Bronchial epithelial cell (primary cell): ENCODE data around the gene B4GALT5. TPM values are rescaled to one million over a fixed set of nuclear protein-coding genes. Genes with fewer than 3 reads are reported as not detected.

Experiments used
- DNase-seq: peaks from one replicate; pipeline ENCODE4 v3.0.0-alpha.2; 2010; ENCODE audit warnings: low read depth
- FAIRE-seq: peaks from 2 replicates; lab custom pipeline; 2011; peaks lifted over from hg19 to GRCh38; lab: Jason Lieb, UNC
- H3K27me3 ChIP-seq: 2 replicates; pipeline ENCODE4 v1.5.1; 2011; ENCODE audit warnings: low read length; ENCODE audit not compliant: control insufficient read depth, insufficient read depth
- H3K36me3 ChIP-seq: 2 replicates; pipeline ENCODE4 v1.5.1; 2011; ENCODE audit warnings: low read length; ENCODE audit not compliant: control insufficient read depth, insufficient read depth
- H3K4me3 ChIP-seq: 2 replicates; pipeline ENCODE4 v1.5.1; 2011; ENCODE audit warnings: mild to moderate bottlenecking, low read depth, low read length, control low read depth
- CTCF ChIP-seq: IDR thresholded peaks from 2 replicates; pipeline ENCODE4 v1.5.1; 2011; ENCODE audit warnings: mild to moderate bottlenecking, moderate library complexity, low read length, control low read depth, inconsistent platforms; ENCODE audit not compliant: insufficient read depth, severe bottlenecking
- total RNA-seq: library from RNA; depleted of rRNA; stranded (reverse); fragments of >200 nt; gene quantifications from 2 replicates; pipeline ENCODE4 v1.2.1, GENCODE V29; 2014

Gene B4GALT5
- total RNA-seq, 1 donor from 2014 or later, result 9.7 TPM

- no peak for FAIRE-seq
- TF ChIP-seq CTCF, result no peak
Measured at GRCh38 chr20:49594143-49594930, 119.3 kb downstream of the B4GALT5 start.

GRCh38 chr20:49593466-49594142 lies 120.1 kb downstream of the B4GALT5 start:
- no peak for TF ChIP-seq CTCF
- FAIRE-seq (no peak), DNase-seq (no peak)
- Histone ChIP-seq H3K27me3 (peaks cover 1% of the 10 kb centered on the region), H3K36me3 (no peaks in the 10 kb centered on the region), H3K4me3 (no peak overlapping the region)

More at GRCh38 chr20:49594143-49594930, 119.3 kb downstream of the B4GALT5 start:
- Histone ChIP-seq H3K4me3 (no peak overlapping the region), H3K36me3 (no peaks in the 10 kb centered on the region), H3K27me3 (peaks cover 1% of the 10 kb centered on the region)
- peak; percentile 38 for DNase-seq

GRCh38 chr20:49592120-49592519 lies 121.6 kb downstream of the B4GALT5 start:
- TF ChIP-seq CTCF, result no peak
- Histone ChIP-seq H3K36me3 (no peaks in the 10 kb centered on the region), H3K27me3 (peaks cover 1% of the 10 kb centered on the region), H3K4me3 (no peak overlapping the region)
- FAIRE-seq, result no peak
- DNase-seq, result no peak

- Histone ChIP-seq H3K27me3 (peaks cover 1% of the 10 kb centered on the region), H3K36me3 (no peaks in the 10 kb centered on the region), H3K4me3 (no peak overlapping the region)
- DNase-seq (no peak), FAIRE-seq (no peak)
- TF ChIP-seq CTCF, result no peak
Measured at GRCh38 chr20:49591217-49591865, 122.3 kb downstream of the B4GALT5 start.

- no peak for DNase-seq
- H3K4me3 ChIP-seq, result no peak overlapping the region
- H3K36me3 ChIP-seq, result no peaks in the 10 kb centered on the region
- no peak for FAIRE-seq
- TF ChIP-seq CTCF, result no peak
- peaks cover 1% of the 10 kb centered on the region for H3K27me3 ChIP-seq
Measured at GRCh38 chr20:49590163-49591017, 123.3 kb downstream of the B4GALT5 start.
